Tibial nerve (tissue), 4 donors: Measurements from ENCODE around the gene ST6GALNAC3. TPM values are rescaled to one million over a fixed set of nuclear protein-coding genes. Genes with fewer than 3 reads are reported as not detected.

Experiments
- DNase-seq, 2 donors: peaks; one replicate each; pipeline ENCODE4 v3.0.0-alpha.2; 2019; ENCODE audit warnings: low spot score in 2 of 2
- H3K27ac ChIP-seq, 4 donors: fragments of 200-600 bp; sonication (generic) in 3 of 4; one replicate each; pipeline ENCODE4 v1.5.1; 2017 to 2019; ENCODE audit warnings: mild to moderate bottlenecking in 1 of 4
- H3K27me3 ChIP-seq, 2 donors: fragments of 200-600 bp; sonication (generic) in 1 of 2; one replicate each; pipeline versions ENCODE4 v1.5.1 to v1.6.0; 2017 to 2019
- H3K36me3 ChIP-seq, 3 donors: fragments of 200-600 bp; sonication (generic); one replicate each; pipeline ENCODE4 v1.5.1; 2018 to 2019
- H3K4me1 ChIP-seq, 4 donors: fragments of 200-600 bp; sonication (generic) in 3 of 4; one replicate each; pipeline ENCODE4 v1.5.1; 2017 to 2019
- H3K4me3 ChIP-seq, 4 donors: fragments of 200-600 bp; sonication (generic) in 3 of 4; one replicate each; pipeline ENCODE4 v1.5.1; 2017 to 2019; ENCODE audit warnings: mild to moderate bottlenecking in 1 of 4, moderate library complexity in 1 of 4
- H3K9me3 ChIP-seq, 4 donors: fragments of 200-600 bp; sonication (generic) in 3 of 4; one replicate each; pipeline ENCODE4 v1.5.1; 2017 to 2019
- CTCF ChIP-seq, 5 experiments: fragments of 200-600 bp in 3 of 5; fragments of 450-650 bp in 2 of 5; sonication (generic) in 3 of 5; IDR thresholded peaks; one replicate each; pipeline ENCODE4 v1.5.1; 2016 to 2019; ENCODE audit warnings: antibody characterized with exemption in 5 of 5, mild to moderate bottlenecking in 3 of 5, moderate library complexity in 2 of 5
- EP300 ChIP-seq, 2 donors: sonication (generic); formaldehyde crosslinking; IDR thresholded peaks; one replicate each; pipeline ENCODE4 v1.6.1; 2017; ENCODE audit warnings: antibody characterized with exemption in 2 of 2, mild to moderate bottlenecking in 1 of 2
- POLR2A ChIP-seq, 2 donors: fragments of 450-650 bp; IDR thresholded peaks; one replicate each; pipeline ENCODE4 v1.6.1; 2017; ENCODE audit warnings: antibody characterized with exemption in 2 of 2, mild to moderate bottlenecking in 2 of 2, moderate library complexity in 2 of 2
- WGBS, 2 donors: methylation state at CpG; one replicate each; pipeline ENCODE4 v1.1.5; 2018; 5-methylcytosine and 5-hydroxymethylcytosine counted together
- total RNA-seq, 4 donors: library from RNA; depleted of rRNA; stranded (reverse); fragments of >200 nt; gene quantifications; one replicate each; pipeline ENCODE4 v1.1.0, GENCODE V29; 2016

ST6GALNAC3 gene
- total RNA-seq, 4 donors from 2014 or later: 2.7 to 6.6 (median 4.9) TPM

GRCh38 chr1:76154206-76154956 lies 79.8 kb downstream of the ST6GALNAC3 start:
- no peak overlapping the region for H3K27ac ChIP-seq
- WGBS, 2 donors: 15 to 18% methylated on average over 16 to 17 of the region's 17 CpGs

GRCh38 chr1:76156987-76157386 lies 82.4 kb downstream of the ST6GALNAC3 start:
- H3K9me3 ChIP-seq: no peaks in the 10 kb centered on the region
- H3K36me3 ChIP-seq: no peaks in the 10 kb centered on the region
- no peak overlapping the region for H3K4me3 ChIP-seq
- DNase-seq: no peak
- TF ChIP-seq CTCF (IDR thresholded peaks at IDR 0.05): no peak
- no peak for TF ChIP-seq POLR2A (IDR thresholded peaks at IDR 0.05)
- TF ChIP-seq EP300 (IDR thresholded peaks at IDR 0.05): no peak
- H3K4me1 ChIP-seq: peaks cover 0 to 14% (median 4%) of the 10 kb centered on the region in 4 donors
- WGBS, 2 donors: 87 to 97% methylated on average over 4 of the region's 4 CpGs
- no peaks in the 10 kb centered on the region for H3K27me3 ChIP-seq
- no peak overlapping the region for H3K27ac ChIP-seq

More at GRCh38 chr1:76154206-76154956, 79.8 kb downstream of the ST6GALNAC3 start:
- H3K4me3 ChIP-seq: peak overlapping the region; percentile 9 to 35 (median 26)
- no peaks in the 10 kb centered on the region for H3K36me3 ChIP-seq
- H3K9me3 ChIP-seq: no peaks in the 10 kb centered on the region
- no peaks in the 10 kb centered on the region for H3K27me3 ChIP-seq
- peaks cover 0 to 14% (median 4%) of the 10 kb centered on the region in 4 donors for H3K4me1 ChIP-seq
- no peak for TF ChIP-seq EP300 (IDR thresholded peaks at IDR 0.05)
- TF ChIP-seq CTCF (IDR thresholded peaks at IDR 0.05): peak; percentile 81 to 93 (median 87)
- peak; percentile 53 to 80 for DNase-seq

- no peaks in the 10 kb centered on the region for H3K9me3 ChIP-seq
- no peak overlapping the region for H3K27ac ChIP-seq
- DNase-seq: no peak
- H3K27me3 ChIP-seq: no peaks in the 10 kb centered on the region
- no peaks in the 10 kb centered on the region for H3K36me3 ChIP-seq
- 80 to 85% methylated on average over 4 of the region's 4 CpGs for WGBS, 2 donors
- no peak overlapping the region for H3K4me3 ChIP-seq
- H3K4me1 ChIP-seq: peaks cover 0 to 14% (median 4%) of the 10 kb centered on the region in 4 donors
- TF ChIP-seq POLR2A (IDR thresholded peaks at IDR 0.05) (no peak), CTCF (IDR thresholded peaks at IDR 0.05) (no peak), EP300 (IDR thresholded peaks at IDR 0.05) (no peak)
Measured at GRCh38 chr1:76158126-76158525, 83.6 kb downstream of the ST6GALNAC3 start.

- H3K9me3 ChIP-seq: no peaks in the 10 kb centered on the region
- no peaks in the 10 kb centered on the region for H3K36me3 ChIP-seq
- H3K27me3 ChIP-seq: no peaks in the 10 kb centered on the region
- no peak for DNase-seq
- no peaks in the 10 kb centered on the region for H3K4me1 ChIP-seq
- no peak overlapping the region for H3K4me3 ChIP-seq
- no peak overlapping the region for H3K27ac ChIP-seq
- 79 to 86% methylated on average over 4 of the region's 4 CpGs for WGBS, 2 donors
- TF ChIP-seq EP300 (IDR thresholded peaks at IDR 0.05) (no peak), CTCF (IDR thresholded peaks at IDR 0.05) (no peak), POLR2A (IDR thresholded peaks at IDR 0.05) (no peak)
Measured at GRCh38 chr1:76160225-76160624, 85.7 kb downstream of the ST6GALNAC3 start.

- no peak for DNase-seq
- Histone ChIP-seq H3K27me3 (no peaks in the 10 kb centered on the region), H3K9me3 (peaks cover 0 to 5% (median 0%) of the 10 kb centered on the region in 4 donors), H3K36me3 (no peaks in the 10 kb centered on the region), H3K4me1 (no peaks in the 10 kb centered on the region), H3K4me3 (no peak overlapping the region), H3K27ac (no peak overlapping the region)
- TF ChIP-seq CTCF (IDR thresholded peaks at IDR 0.05) (no peak), POLR2A (IDR thresholded peaks at IDR 0.05) (no peak), EP300 (IDR thresholded peaks at IDR 0.05) (no peak)
- 66 to 77% methylated on average over 2 of the region's 2 CpGs for WGBS, 2 donors
Measured at GRCh38 chr1:76161451-76161850, 86.9 kb downstream of the ST6GALNAC3 start.
